HG03442 (cell line): ENCODE data around the gene ATRIP.

ENCODE experiments used
- ATAC-seq: cut with Tn5 transposase; IDR thresholded peaks from one replicate; pipeline ENCODE4 v1.9.1; 2021; ENCODE audit warnings: mild to moderate bottlenecking, moderate library complexity; ENCODE audit not compliant: unreplicated experiment

Gene ATRIP

DNA sequence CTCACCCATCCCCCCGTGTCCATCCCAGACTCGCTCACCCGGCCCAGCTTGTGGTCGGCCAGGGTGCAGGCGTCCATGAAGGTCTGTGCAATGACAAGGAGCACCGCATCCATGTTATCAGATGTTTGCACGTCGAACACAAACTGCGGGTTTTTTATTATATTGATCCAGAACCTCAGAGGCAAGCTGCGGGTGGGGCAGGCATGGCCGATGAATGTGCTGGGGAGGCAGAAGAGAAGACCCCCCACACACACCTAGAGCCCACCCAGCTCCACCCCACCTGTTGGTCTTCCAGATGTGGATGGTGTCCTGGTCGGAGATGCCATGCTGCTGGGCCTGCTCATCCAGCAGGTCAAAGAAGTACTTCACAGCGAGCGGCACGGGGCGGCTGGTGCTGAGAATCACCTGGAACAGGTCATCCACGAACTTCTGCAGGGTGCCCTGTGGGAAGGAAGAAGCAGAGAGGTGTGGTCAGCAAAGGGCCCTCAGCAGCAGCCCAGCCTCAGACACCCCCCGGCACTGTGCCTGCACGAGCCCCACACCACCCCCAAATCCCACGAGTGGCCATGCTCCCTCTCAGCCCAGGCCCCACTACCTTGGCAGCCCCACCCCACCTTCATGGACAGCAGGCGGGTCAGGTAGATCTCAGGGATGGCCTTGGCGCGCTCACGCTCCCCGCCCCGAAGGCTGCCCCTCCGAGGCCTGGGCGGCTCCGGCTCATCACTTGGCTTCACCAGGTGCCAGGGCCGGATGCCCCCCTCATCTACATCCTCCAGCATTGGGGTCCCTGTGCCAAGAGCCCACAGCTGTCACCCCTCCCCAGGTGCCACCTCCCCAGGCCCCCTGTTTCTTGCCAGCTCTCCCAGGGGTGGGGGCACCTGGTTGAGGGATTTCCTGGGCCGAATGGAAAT is 37.0 kb upstream of the ATRIP start:
- no peak for ATAC-seq

DNA sequence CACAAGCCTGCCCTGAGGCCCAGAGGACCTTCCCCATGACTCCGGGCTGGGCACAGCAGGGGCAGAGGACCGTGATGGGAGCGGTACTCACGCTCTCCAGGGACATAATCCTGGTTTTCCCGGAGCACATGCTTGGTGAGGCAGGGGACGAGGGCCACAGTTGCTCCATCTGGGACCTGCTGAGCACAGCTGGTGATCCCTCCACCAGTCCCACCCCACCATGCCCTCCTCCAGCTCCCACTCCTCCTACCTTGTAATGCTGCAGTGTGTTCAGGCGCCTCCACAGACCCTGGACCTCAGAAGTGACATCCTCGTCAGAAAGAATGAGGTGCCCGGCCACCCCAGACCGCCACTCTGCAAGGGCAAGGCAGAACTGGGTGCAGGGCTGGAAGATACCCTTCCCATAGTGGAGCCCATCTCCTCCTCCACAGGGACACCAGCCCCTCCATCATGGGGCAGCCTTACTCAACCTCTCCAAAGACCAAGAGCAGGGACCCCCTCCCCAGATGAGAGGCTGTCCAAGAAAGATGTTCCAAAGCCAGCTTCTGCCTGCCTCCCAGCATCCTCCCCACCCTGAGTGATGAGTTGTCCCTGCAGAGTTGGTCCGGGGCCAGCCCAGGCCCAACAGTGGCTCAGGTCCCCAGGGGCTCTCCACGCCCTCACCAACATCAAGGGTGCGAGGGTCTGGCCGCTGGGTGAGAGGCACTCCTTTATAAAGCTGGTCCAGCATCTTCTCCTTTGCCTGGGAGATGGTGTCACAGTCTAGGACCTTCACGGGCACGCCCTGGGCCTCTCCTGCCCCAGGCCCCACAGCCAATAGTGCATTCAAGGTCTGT is 36.1 kb upstream of the ATRIP start:
- ATAC-seq = no peak

DNA sequence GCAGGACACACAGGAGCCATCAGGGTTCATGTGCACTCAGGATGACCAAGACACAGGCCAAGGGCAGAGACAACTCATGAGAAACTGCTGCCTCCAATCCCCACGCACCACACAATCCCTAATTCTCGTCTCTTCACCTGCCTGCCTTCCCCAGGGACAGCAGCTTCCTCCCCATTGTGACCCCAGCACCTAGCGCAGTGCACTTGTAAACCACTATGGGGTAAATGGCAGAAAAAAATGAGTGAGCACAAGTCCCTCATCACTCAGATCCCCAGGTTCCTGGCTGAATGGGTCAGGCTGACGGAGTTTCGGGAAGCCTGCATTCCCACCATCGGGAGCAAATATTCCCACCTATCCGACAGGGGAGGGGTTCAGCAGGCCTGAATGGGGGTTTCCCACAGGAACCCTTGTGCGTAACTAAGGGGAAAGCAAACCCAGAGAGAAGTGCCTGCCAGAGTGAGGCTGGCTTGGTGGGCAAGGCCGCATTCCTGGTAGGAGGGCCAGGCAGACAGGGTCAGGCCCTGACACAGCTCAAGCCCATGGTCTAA is 35.4 kb upstream of the ATRIP start:
- no peak for ATAC-seq

DNA sequence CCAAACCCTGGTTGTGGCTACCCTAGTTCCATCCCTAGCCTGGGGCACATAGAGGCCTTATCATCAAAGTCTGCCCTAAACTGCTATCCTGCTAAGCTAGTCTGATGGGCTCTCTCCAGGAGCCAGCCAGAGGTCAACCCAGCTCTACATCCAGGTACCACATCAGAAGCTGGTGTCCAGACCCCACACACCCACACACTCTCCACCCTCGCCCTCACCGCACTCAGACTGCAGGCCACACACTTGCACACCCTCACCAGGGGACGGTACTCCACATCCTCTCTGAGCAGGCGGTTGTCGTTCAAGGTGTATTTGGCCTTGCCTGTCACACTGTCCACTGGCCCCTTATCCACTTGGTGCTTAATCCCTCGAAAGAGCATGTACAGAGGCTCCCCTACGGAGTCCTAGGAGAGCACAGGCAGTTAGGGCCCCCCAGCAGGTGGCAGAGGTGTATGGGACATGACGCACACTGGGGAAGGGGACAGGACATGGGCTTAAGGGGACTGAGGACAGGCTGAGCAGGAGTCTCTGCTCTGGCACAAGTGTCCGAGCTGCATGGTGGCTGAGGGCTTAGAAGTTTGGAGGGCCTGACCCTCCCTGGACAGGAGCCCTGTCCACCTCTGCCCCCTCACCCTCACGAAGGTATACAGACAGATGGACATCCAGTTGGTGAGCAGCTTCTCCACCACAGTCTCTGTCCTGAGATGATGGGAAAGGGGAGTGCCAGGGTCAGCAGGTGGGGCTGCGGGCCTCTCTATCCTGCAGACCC is 34.7 kb upstream of the ATRIP start:
- no peak for ATAC-seq

DNA sequence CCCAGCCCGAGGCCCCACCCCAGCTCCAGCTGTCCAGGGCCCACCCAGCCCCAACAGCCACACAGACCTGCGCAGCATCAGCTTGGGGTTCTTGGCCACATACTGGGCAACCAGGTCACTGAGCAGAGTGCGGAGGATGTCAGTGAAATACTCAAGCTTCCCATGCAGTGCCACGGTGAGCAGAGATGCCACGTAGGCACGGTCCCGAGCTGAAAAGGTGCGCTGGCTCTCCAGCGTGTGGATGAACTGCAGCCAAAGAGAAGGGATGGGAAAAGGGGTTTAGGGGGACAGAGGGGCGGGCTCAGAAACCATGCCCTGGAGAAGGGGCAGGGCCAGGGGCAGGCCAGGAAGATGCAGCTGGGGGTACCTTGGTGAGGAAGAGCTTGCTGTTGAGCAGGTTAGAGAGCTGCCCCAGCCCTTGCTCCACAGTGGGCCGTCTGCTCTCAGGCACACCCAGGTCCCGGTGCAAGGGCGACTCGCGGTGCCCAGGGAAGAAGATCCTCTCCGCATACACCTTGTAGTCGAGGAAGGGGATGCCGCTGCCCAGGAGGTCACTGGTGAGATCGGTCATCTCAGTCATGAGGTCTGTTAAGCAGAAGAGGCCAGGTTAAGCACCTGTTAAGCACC is 34.0 kb upstream of the ATRIP start:
- ATAC-seq = no peak

DNA sequence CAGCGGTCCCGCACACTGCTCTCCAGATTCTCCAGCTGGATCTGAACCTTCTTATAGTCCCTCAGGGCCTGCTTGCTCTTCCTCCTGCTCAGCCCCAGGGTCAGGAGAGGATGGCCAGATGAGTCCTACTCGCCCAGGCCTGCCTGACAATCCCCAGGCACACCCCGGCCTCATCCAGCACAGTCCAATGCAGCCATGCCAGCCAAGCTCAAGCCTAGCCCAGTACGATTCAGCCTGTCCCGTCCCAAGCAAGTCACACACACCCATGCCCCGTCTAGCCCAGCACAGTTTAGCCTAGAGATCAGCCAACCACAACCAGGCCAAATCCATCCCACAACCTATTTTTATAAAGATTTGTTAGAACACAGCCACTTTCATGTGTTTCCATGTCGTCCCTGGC is 33.5 kb upstream of the ATRIP start:
- no peak for ATAC-seq

DNA sequence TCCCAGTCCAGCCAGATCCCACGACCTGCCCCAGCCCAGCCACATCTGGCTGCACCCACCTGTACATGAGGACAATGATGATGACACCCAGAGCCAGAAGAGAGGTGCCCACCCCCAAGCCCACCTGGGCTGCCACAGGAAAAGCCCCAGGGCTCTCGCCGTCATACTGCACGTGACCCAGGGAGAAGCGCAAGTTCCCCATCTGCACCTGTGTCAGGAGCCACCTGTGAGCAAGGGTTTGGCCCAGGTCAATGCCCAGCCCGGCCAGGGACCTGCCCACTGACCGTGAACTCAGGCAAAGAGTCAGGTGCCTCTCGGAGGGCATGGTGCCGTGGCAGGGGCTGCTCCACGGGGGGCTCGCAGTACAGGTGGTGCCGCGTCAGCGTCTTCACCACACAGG is 32.9 kb upstream of the ATRIP start:
- ATAC-seq = no peak

DNA sequence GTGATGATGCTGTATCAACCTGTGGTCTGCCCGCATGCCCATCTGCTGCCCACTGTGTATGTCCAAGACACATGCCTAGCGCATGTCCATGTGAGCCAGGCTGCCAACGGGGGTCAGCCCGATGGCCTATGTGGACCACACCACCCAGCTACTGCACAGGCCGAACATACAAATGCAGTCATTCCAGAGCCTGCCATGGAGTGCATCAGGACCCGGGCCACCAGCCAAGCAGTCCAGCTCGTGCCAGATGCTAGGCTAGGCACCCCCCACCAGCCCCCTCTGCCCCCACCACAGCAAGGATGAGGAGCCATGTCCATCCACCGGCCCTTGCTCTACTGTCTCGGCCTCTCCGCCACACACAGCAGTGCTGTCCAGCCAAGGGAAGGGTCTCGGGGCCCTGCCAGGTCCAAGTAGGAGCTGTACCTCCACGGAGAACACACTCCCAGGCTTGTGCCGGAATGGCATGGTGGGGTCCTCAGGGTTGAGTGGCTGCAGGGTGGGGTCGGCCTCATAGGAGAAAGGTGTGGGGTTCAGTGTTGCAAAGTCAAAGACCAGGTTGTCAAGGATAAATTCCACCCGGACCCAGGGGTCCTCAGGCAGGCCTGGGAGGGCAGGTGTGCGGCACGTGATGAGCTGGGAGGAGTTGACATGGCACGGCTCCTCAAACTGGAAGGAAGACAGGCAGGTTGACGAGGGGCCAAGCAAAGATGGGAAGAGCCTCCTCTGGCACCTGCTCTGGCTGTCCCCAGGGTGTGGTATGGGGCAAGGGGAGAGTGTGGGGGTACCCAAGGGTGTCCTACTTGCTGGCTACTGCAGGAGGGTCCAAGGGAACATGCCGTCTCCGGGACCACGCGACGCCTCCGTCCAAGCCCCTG is 31.9 kb upstream of the ATRIP start:
- no peak for ATAC-seq

DNA sequence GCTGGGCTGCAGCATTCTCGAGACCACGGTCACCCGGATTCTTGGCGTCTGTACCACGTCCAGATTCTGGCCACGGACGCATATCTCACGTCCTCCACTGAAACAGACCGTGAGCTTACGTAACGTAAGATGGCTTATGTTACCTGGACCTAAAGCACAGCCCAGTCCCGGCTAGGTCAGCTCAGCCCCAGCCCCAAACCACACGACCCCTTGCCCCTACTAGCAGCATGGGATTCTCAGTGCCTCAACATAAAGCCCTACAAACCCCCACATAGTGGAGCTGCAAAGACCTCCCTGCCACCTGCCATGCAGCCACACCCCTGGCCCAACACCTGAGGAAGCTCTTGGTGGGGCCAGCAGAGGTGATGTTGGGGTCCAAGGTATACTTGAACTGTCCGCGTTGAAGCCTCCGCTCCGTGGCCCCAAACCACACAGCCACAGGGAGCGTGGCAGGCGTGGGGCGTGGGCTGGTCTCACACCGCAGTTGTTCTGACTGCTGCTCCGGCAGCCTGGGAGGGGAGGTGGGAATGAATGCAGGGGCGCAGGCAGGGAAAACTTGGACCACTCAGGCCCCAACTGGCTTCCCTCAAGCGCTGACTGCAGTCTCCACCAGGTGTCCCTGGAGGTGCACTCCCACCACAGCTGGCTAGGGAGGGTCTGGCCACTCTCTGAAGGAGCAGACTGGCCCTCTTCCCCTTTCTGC is 31.1 kb upstream of the ATRIP start:
- no peak for ATAC-seq

DNA sequence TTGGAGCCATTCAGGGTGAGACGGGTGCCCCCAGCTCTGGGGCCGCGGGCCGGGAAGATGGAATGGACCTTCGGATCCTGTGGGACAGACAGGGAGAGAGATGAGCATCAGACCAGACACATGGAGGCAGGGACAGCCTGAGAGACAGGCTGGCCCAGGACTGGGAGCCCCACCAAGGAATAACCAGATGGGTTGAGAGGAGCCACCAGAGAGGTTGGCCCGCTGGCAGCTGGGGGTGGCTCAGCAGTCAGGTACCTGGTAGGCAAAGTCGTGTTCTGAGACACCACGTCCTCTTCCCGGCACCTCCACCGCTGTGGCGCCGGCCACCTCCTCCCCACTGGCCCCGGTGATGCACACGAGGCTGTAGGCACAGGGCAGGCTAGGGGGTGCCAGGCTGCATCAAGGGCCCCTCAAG is 30.4 kb upstream of the ATRIP start:
- no peak for ATAC-seq

DNA sequence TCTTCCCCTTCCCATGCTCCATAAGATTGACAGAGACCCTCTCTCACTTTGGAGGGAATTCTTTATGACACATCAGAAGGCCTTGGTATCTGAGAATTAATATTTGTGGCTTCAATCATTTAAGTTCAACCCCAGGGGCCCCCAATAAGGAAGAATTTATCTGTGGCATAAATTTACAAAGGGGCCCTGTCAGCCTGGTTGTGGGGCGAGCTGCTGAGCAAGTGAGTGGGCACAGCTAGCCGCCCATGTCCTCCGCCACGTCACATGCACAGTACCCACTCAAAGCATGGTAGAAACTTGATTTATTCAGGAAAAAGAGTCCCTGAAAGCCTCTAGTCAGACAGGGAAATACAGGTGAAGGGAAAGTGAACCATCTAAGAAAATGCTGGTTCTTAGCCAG is 30.0 kb upstream of the ATRIP start:
- ATAC-seq = no peak

DNA sequence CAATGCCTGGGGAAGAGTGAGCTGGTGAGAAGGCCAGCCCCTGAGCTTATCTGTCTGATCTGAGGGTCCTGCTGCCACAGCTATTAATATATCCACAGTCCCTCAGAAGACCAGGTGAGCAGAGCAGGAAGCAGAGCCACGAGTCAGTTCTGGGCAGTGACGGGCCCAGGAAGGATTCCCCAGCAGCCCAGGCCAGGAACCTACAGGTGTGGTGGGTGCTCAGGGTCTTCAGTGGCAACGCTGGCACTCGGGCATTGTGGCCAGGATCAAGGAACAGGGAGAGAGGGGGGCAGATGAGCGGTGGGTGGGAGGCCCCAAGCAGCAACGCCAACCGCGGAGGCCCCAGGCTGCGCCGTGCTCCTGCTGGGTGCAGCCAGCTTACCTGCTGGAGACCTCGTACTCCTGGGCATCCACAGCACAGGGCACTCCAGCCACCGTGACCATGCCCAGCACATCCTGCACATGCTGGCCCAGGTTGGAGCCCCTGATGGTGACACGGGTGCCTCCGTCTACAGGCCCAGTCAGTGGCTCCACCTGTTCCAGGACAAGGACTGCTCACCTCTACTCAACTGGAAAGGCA is 28.9 kb upstream of the ATRIP start:
- ATAC-seq = no peak

DNA sequence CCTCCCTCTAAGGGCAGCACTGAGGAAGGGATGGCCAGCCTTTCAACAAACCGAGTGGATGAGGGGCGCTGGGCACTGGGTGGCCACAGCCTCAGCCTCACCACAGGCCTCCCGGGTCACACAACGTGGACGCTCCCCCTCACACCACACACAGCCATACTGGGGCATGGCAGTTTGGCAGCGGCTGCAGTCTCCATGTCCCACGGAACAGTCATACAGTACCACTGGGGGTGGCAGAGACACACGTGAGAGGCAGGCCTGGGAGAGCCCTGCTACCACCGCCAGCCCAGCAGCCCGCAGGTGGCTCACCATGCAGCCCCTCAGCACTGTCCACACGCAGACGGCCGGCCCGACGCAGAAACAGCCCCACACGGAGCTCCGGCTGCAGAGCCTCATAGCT is 28.4 kb upstream of the ATRIP start:
- ATAC-seq = no peak

DNA sequence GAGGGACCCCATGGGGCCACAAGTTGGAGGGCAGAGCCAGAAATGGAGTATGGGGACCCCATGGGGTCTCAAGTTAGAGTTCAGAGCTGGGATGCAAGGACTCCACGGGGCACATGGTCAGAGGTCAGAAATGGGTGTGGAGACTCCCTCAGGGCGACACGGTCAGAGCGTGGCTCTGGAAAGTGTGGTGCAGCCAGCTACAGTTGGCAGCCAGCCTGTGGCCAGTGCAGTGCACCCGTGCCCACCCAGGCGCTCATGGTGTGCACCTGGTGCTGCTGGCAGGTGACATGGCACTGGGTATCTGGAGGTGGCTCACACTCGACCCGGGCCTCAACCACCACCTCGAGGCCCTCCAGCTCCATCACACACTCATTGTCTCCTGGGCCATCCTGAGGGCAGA is 27.9 kb upstream of the ATRIP start:
- ATAC-seq = no peak

DNA sequence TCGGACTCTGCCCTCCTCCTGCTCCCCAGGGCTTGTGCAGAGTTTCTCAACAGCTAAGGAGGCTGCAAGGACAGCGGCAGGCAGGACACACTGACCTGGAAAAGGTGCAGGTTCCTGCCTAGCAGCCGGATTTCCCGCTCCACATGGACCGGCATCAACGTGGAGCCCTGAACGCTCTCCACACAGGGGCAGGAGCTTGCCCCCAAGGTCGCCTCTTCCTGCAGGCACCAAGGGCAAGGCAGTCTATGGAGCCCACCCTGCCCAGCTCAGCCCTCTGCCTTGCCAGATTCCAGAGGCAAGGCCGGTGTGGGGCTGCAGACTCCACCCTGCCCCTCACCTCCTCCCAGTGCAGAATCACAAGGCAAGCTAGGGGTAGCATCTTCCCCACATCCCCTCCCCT is 27.4 kb upstream of the ATRIP start:
- ATAC-seq = no peak

DNA sequence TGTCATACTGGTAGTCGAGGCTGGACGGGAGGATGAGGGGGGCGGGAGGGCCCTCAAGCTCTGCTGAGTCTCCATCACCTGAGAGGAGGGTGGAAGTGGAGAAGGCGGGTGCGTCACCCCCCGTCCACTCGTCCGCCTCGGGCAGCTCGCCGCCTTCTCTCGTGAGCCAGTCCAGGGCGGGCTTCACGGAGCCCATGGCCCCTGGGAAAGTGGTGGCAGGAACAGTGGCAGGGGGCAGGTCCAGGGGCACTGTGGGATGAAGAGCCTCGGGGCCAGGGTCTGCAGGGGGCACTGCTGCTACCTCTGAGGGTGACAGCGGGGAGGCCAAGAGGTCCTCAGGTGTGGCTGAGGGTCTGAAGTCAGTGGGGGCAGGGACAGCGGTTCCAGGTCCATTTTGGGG is 26.9 kb upstream of the ATRIP start:
- no peak for ATAC-seq

DNA sequence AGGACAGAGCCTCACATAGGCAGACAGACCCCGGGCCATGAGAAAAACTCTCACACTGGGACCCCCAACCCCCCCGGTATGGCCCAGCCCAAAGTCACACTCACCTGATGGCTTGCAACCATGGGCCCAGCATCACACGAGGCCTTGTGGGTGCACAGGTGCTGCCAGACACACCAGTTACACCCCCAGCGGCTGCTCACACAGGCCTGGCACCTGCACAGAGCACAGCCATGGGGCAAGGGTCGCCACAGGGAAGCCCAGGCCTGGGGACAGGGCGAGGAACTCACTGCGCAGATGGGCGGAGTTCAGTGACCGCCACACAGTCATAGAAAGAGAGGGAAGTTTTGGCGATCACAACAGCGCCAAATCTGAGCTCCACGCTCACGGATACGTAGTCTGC is 26.0 kb upstream of the ATRIP start:
- ATAC-seq = no peak

DNA sequence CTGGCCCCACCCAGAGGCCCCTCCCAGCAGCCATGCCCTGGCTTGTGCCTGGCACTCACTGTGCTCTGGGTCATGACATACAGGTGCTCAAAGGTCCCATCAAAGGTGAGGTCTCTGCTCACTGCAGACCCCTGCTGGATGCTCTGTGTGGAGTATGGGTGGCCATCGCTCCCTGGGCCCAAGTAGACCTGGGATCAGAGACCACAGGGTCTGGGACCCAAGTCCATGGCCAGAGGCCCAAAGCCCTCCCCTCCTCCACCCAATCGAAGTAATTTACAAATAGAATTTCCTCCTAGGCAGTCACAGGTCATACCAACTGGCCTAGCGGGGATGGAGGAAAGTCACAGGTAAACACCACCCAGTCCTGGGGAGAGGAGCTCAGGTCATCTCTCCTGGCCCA is 24.3 kb upstream of the ATRIP start:
- no peak for ATAC-seq

DNA sequence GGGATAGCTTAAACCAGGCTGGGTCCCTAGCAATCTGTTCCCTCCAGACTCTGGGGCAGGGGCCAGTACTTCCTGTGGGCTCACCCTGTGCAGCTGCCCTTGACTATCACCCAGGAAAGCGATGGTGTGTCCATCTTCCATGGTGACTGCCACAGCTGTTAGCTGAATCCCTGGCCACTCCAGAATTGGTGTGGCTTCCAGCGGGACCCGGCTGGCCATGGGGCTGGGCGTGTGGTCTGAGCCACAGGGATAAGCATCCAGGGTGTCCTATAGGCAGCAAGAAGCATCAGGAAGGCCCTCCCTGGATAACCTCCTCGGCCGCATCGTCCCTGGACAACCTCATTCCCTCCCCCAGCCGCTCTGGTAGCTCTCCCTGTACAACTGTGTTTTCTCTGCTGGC is 23.9 kb upstream of the ATRIP start:
- no peak for ATAC-seq
